SK-N-SH (cell line): ENCODE results near the gene ATF7IP2. TPM values are rescaled to one million over a fixed set of nuclear protein-coding genes. Genes with fewer than 3 reads are reported as not detected.

Experiments used
- CTCF ChIA-PET: fragments of 300-600, 350-600 bp; formaldehyde crosslinking; extraction: SDS; loops from one replicate; lab custom pipeline; 2021; lab: Yijun Ruan, JAX
- POLR2A ChIA-PET: fragments of 350-600 bp; sonication (Branson Sonifier 250); formaldehyde crosslinking; extraction: SDS; loops from one replicate; lab custom pipeline; 2020; ENCODE audit warnings: antibody characterized with exemption, inconsistent platforms; lab: Yijun Ruan, JAX
- DNase-seq: peaks from one replicate; pipeline ENCODE4 v3.0.0; 2012
- H2AFZ ChIP-seq: fragments of 200-600 bp; sonication (generic); 2 replicates; pipeline ENCODE4 v1.8.1; 2016; ENCODE audit warnings: antibody characterized with exemption, mild to moderate bottlenecking, low read depth
- H3F3A ChIP-seq: fragments of 200-600 bp; sonication (generic); replicated peaks from 2 replicates; pipeline ENCODE3; 2016; ENCODE audit warnings: antibody characterized with exemption, mild to moderate bottlenecking; ENCODE audit not compliant: insufficient read depth
- H3K27ac ChIP-seq, 2 experiments: fragments of 200-500 bp in 1 of 2; fragments of 200-600 bp in 1 of 2; sonication (Bioruptor generic) in 1 of 2; sonication (generic), shearing (Covaris generic) in 1 of 2; 2 replicates each; pipeline versions ENCODE4 v1.5.1 to v1.6.1; 2014 to 2016; ENCODE audit warnings: low read depth in 2 of 2, inconsistent platforms in 1 of 2, low read length in 1 of 2, mild to moderate bottlenecking in 1 of 2, mixed read lengths in 1 of 2
- H3K27me3 ChIP-seq: fragments of 200-600 bp; sonication (generic), shearing (Covaris generic); 2 replicates; pipeline ENCODE4 v1.6.1; 2016; ENCODE audit warnings: mixed run types; ENCODE audit not compliant: insufficient read depth
- H3K36me3 ChIP-seq, 2 experiments: fragments of 200-500 bp in 1 of 2; fragments of 200-600 bp in 1 of 2; sonication (Bioruptor generic) in 1 of 2; sonication (generic) in 1 of 2; replicated peaks in 1 of 2; 2 replicates each; pipeline versions ENCODE3 to v1.5.1; 2014 to 2016; ENCODE audit warnings: low read length in 1 of 2, mild to moderate bottlenecking in 1 of 2; ENCODE audit not compliant: insufficient read depth in 2 of 2, control insufficient read depth in 1 of 2
- H3K4me1 ChIP-seq, 2 experiments: fragments of 200-500 bp in 1 of 2; fragments of 200-600 bp in 1 of 2; sonication (Bioruptor generic) in 1 of 2; sonication (generic), shearing (Covaris generic) in 1 of 2; 2 replicates each; pipeline versions ENCODE4 v1.5.1 to v1.6.1; 2014 to 2016; ENCODE audit warnings: low read depth in 1 of 2, low read length in 1 of 2, mixed run types in 1 of 2; ENCODE audit not compliant: insufficient read depth in 2 of 2, control insufficient read depth in 1 of 2
- H3K4me2 ChIP-seq: fragments of 200-600 bp; sonication (generic), shearing (Covaris generic); 2 replicates; pipeline ENCODE4 v1.6.1; 2017; ENCODE audit warnings: mixed run types
- H3K4me3 ChIP-seq, 2 experiments: fragments of 200-500 bp in 1 of 2; fragments of 200-600 bp in 1 of 2; sonication (Bioruptor generic) in 1 of 2; sonication (generic), shearing (Covaris generic) in 1 of 2; 2 replicates each; pipeline versions ENCODE4 v1.5.1 to v1.8.1; 2014 to 2016; ENCODE audit warnings: low read depth in 2 of 2, inconsistent platforms in 1 of 2, low read length in 1 of 2, mild to moderate bottlenecking in 1 of 2, mixed read lengths in 1 of 2, moderate library complexity in 1 of 2
- H3K79me2 ChIP-seq: fragments of 200-600 bp; sonication (generic); 2 replicates; pipeline ENCODE4 v1.8.1; 2017; ENCODE audit warnings: mild to moderate bottlenecking; ENCODE audit not compliant: insufficient read depth
- H3K9ac ChIP-seq: fragments of 200-600 bp; sonication (generic); 2 replicates; pipeline ENCODE4 v1.6.1; 2017; ENCODE audit warnings: mixed run types
- H3K9me2 ChIP-seq: fragments of 200-600 bp; sonication (generic); 2 replicates; pipeline ENCODE4 v1.6.1; 2017; ENCODE audit warnings: mixed run types
- H3K9me3 ChIP-seq: fragments of 200-600 bp; sonication (generic); 2 replicates; pipeline ENCODE4 v1.6.1; 2017; ENCODE audit warnings: mixed run types, mild to moderate bottlenecking, moderate library complexity
- H4K20me1 ChIP-seq: fragments of 200-600 bp; sonication (generic); 2 replicates; pipeline ENCODE4 v1.6.1; 2017; ENCODE audit warnings: mild to moderate bottlenecking, mixed run types; ENCODE audit not compliant: insufficient read depth
- ELF1 ChIP-seq: IDR thresholded peaks from 2 replicates; pipeline ENCODE4 v1.4.0; 2012
- EZH2phosphoT487 ChIP-seq: fragments of 200-600 bp; sonication (generic); IDR thresholded peaks from 2 replicates; pipeline ENCODE4 v1.6.1; 2017; ENCODE audit warnings: low read depth, mixed run types, mild to moderate bottlenecking, antibody characterized with exemption, moderate library complexity, borderline replicate concordance
- FOSL2 ChIP-seq: IDR thresholded peaks from 2 replicates; pipeline ENCODE4 v1.4.0; 2012; ENCODE audit warnings: low read depth, mild to moderate bottlenecking, moderate library complexity, borderline replicate concordance
- FOXJ3 ChIP-seq: sonication (generic); formaldehyde crosslinking; IDR thresholded peaks from 2 replicates; pipeline ENCODE4 v1.5.1; 2020; ENCODE audit warnings: mild to moderate bottlenecking, missing genetic modification reagents
- FOXM1 ChIP-seq: IDR thresholded peaks from 2 replicates; pipeline ENCODE4 v1.4.0; 2012; ENCODE audit warnings: low read depth, mild to moderate bottlenecking
- MAX ChIP-seq: IDR thresholded peaks from 2 replicates; pipeline ENCODE4 v1.4.0; 2012; ENCODE audit warnings: low read depth
- MXI1 ChIP-seq: IDR thresholded peaks from 2 replicates; pipeline ENCODE4 v1.6.1; 2012; ENCODE audit warnings: mild to moderate bottlenecking, low read depth, low read length, improper control_type of control experiment
- NFIC ChIP-seq: IDR thresholded peaks from 2 replicates; pipeline ENCODE4 v1.4.0; 2012; ENCODE audit warnings: borderline replicate concordance
- NRF1 ChIP-seq: IDR thresholded peaks from 2 replicates; pipeline ENCODE4 v1.6.1; 2012; ENCODE audit warnings: low read depth, mild to moderate bottlenecking, low read length
- RAD21 ChIP-seq: IDR thresholded peaks from 2 replicates; pipeline ENCODE4 v1.6.1; 2012; ENCODE audit warnings: mild to moderate bottlenecking, low read length
- REST ChIP-seq: IDR thresholded peaks from 2 replicates; pipeline ENCODE4 v1.6.1; 2012; ENCODE audit warnings: mild to moderate bottlenecking, low read depth, low read length, moderate library complexity
- RFX5 ChIP-seq: IDR thresholded peaks from 2 replicates; pipeline ENCODE4 v1.6.1; 2012; ENCODE audit warnings: mild to moderate bottlenecking, improper control_type of control experiment, low read length
- SIN3A ChIP-seq: IDR thresholded peaks from 2 replicates; pipeline ENCODE4 v1.6.1; 2012; ENCODE audit warnings: low read depth, mild to moderate bottlenecking, low read length, moderate library complexity, borderline replicate concordance
- SMC3 ChIP-seq: IDR thresholded peaks from 2 replicates; pipeline ENCODE4 v1.6.1; 2012; ENCODE audit warnings: low read depth, low read length, improper control_type of control experiment
- TCF12 ChIP-seq: IDR thresholded peaks from 2 replicates; pipeline ENCODE4 v1.4.0; 2012
- USF1 ChIP-seq: IDR thresholded peaks from 2 replicates; pipeline ENCODE4 v1.4.0; 2012; ENCODE audit warnings: low read depth, borderline replicate concordance
- USF2 ChIP-seq: fragments of 150-350 bp; IDR thresholded peaks from 2 replicates; pipeline ENCODE4 v1.6.1; 2017; ENCODE audit warnings: antibody characterized with exemption, low read length, low read depth, borderline replicate concordance
- YY1 ChIP-seq: IDR thresholded peaks from 2 replicates; pipeline ENCODE4 v1.4.0; 2012; ENCODE audit warnings: low read depth, mild to moderate bottlenecking
- WGBS: methylation state at CpG from one replicate; pipeline ENCODE4 v1.1.6; 2017; ENCODE audit warnings: low lambda C conversion rate; 5-methylcytosine and 5-hydroxymethylcytosine counted together
- polyA plus RNA-seq, 3 experiments: library from polyadenylated mRNA; depleted of rRNA; stranded (reverse); fragments of >200 nt; gene quantifications; 2 replicates each; pipeline ENCODE4 v1.2.3, GENCODE V29; 2012

Gene ATF7IP2
- polyA plus RNA-seq, 1 of the 3 experiments (the other 2 are of a cell fraction): 0.35 TPM

- no peak overlapping the region for H3K4me2 ChIP-seq
Observed at GRCh38 chr16:10520869-10521578, 135.2 kb downstream of the ATF7IP2 start.

More at GRCh38 chr16:10520869-10521578, 135.2 kb downstream of the ATF7IP2 start:
- H3K4me3 ChIP-seq: no peak overlapping the region
- no peak overlapping the region for H3K27ac ChIP-seq
- POLR2A ChIA-PET: no interaction called here
- no peaks in the 10 kb centered on the region for H3K4me1 ChIP-seq
- no peaks in the 10 kb centered on the region for H3K9me3 ChIP-seq
- H3K9me2 ChIP-seq: no peaks in the 10 kb centered on the region
- CTCF ChIA-PET: interaction anchor here (0.6 to 16.7 kb wide), 15 partner anchors 9 to 579 kb away, joined by 3 to 305 read pairs (median 4); partner anchors contain the start of gene NUBP1
- TF ChIP-seq FOXM1 (no peak), EZH2phosphoT487 (no peak), REST (no peak), SMC3 (no peak), USF2 (no peak), MXI1 (no peak), ELF1 (no peak), FOXJ3 (CRISPR knock-in tag) (no peak), TCF12 (no peak), NFIC (no peak), YY1 (no peak), SIN3A (no peak), MAX (no peak), USF1 (no peak), NRF1 (no peak), RFX5 (no peak), FOSL2 (no peak), RAD21 (no peak)
- TF ChIP-seq, all 33 proteins: peak for 0
- no peaks in the 10 kb centered on the region for H4K20me1 ChIP-seq
- no peaks in the 10 kb centered on the region for H3K79me2 ChIP-seq
- H2AFZ ChIP-seq: no peak overlapping the region
- no peaks in the 10 kb centered on the region for H3F3A ChIP-seq
- H3K27me3 ChIP-seq: no peaks in the 10 kb centered on the region
- no peaks in the 10 kb centered on the region for H3K36me3 ChIP-seq
- 42% methylated on average over 7 of the region's 7 CpGs for WGBS
- no peak for DNase-seq
- no peak overlapping the region for H3K9ac ChIP-seq
